ENCODE results near the gene RAB36. TPM values are rescaled to one million over a fixed set of nuclear protein-coding genes. Genes with fewer than 3 reads are reported as not detected.

Gene RAB36
- total RNA-seq, 2 experiments from 2014 or later, result 0.20 to 0.22 TPM

GRCh38 chr22:23113067-23113846, 32.0 kb upstream of the RAB36 start:
- no peak for TF ChIP-seq CTCF (IDR thresholded peaks at IDR 0.05)
- ChIA-PET POLR2A (no interaction called here), CTCF (interaction anchor here (1.4 to 1.6 kb wide), 3 partner anchors 153 to 156 kb away, joined by 3 to 7 read pairs (median 6); no protein-coding TSS in a partner anchor)
- Mint-ChIP-seq H3K27me3 (no peaks in the 10 kb centered on the region), H3K4me1 (ENCODE audit: low read depth) (no peaks in the 10 kb centered on the region), H3K27ac (no peak overlapping the region), H3K36me3 (ENCODE audit: low read depth) (no peaks in the 10 kb centered on the region), H3K4me3 (no peak overlapping the region), H3K9me3 (no peaks in the 10 kb centered on the region)
- no peak for DNase-seq
- no peak for ATAC-seq
- intact Hi-C loops (cut with micrococcal nuclease), result no loop called here

- DNase-seq, result no peak
- Mint-ChIP-seq H3K27me3 (no peaks in the 10 kb centered on the region), H3K4me1 (ENCODE audit: low read depth) (no peaks in the 10 kb centered on the region), H3K9me3 (no peaks in the 10 kb centered on the region), H3K27ac (no peak overlapping the region), H3K36me3 (ENCODE audit: low read depth) (no peaks in the 10 kb centered on the region), H3K4me3 (no peak overlapping the region)
- no peak for TF ChIP-seq CTCF (IDR thresholded peaks at IDR 0.05)
- ATAC-seq, result no peak
- intact Hi-C loops (cut with micrococcal nuclease), result no loop called here
- POLR2A ChIA-PET, result interaction anchor here (0.7 kb wide), 1 partner anchor 42 kb away, joined by 3 read pairs; no protein-coding TSS in a partner anchor
- CTCF ChIA-PET, result interaction anchor here (1.6 kb wide), 2 partner anchors 154 to 157 kb away, joined by 6 to 7 read pairs; no protein-coding TSS in a partner anchor
Measured at GRCh38 chr22:23113847-23114720, 31.2 kb upstream of the RAB36 start.

GRCh38 chr22:23114721-23115020, 30.6 kb upstream of the RAB36 start:
- TF ChIP-seq CTCF (IDR thresholded peaks at IDR 0.05), result no peak
- intact Hi-C loops (cut with micrococcal nuclease), result no loop called here
- ATAC-seq, result no peak
- no peak for DNase-seq
- POLR2A ChIA-PET, result no interaction called here
- Mint-ChIP-seq H3K27me3 (no peaks in the 10 kb centered on the region), H3K4me3 (no peak overlapping the region), H3K4me1 (ENCODE audit: low read depth) (peaks cover 6% of the 10 kb centered on the region), H3K9me3 (no peaks in the 10 kb centered on the region), H3K36me3 (ENCODE audit: low read depth) (no peaks in the 10 kb centered on the region), H3K27ac (no peak overlapping the region)
- CTCF ChIA-PET, result no interaction called here

GRCh38 chr22:23115369-23115768, 29.9 kb upstream of the RAB36 start:
- H3K4me3 Mint-ChIP-seq, result no peak overlapping the region
- intact Hi-C loops (cut with micrococcal nuclease), result no loop called here
- ChIA-PET POLR2A (no interaction called here), CTCF (no interaction called here)
- DNase-seq, result no peak
- H3K4me1 Mint-ChIP-seq (ENCODE audit: low read depth), result peaks cover 10% of the 10 kb centered on the region
- no peaks in the 10 kb centered on the region for H3K9me3 Mint-ChIP-seq
- no peak for ATAC-seq
- H3K27me3 Mint-ChIP-seq, result no peaks in the 10 kb centered on the region
- no peak for TF ChIP-seq CTCF (IDR thresholded peaks at IDR 0.05)
- H3K27ac Mint-ChIP-seq, result no peak overlapping the region
- H3K36me3 Mint-ChIP-seq (ENCODE audit: low read depth), result no peaks in the 10 kb centered on the region

Data from activated CD8-positive, alpha-beta T cell treated with anti-CD3 and anti-CD28 coated beads for 36 hours (primary cell).